Cerebellar cortex (tissue), 1 donor: ENCODE results near the gene NEDD9.

Source experiments
- DNase-seq: peaks from one replicate; pipeline ENCODE4 v3.0.0-alpha.2; 2015; ENCODE audit warnings: low spot score

Gene NEDD9

DNA sequence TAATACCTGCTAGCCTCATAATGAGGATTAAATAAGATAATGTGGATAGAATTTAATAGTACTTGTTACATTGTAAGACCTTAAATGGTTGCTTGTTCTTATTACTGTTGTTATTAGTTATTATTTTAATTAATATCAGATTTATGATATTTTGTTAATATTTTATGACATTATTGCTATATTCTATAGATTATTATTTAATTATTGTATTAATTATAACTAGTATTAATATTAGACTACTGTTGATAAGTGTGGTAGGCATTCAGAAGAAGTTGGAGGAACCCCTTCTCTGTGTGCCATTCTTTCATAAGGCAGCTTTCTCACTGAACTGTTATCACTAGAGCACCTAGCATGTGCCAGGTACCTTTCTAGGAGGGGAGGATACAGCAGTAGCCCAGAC lies 2.6 kb upstream of the NEDD9 start:
- no peak for DNase-seq

- DNase-seq, result peak; percentile 31
Measured at GRCh38 chr6:11233673-11234573, 1.5 kb upstream of the NEDD9 start.

GRCh38 chr6:11232770-11233626 lies 530 bp upstream of the NEDD9 start:
- no peak for DNase-seq

DNA sequence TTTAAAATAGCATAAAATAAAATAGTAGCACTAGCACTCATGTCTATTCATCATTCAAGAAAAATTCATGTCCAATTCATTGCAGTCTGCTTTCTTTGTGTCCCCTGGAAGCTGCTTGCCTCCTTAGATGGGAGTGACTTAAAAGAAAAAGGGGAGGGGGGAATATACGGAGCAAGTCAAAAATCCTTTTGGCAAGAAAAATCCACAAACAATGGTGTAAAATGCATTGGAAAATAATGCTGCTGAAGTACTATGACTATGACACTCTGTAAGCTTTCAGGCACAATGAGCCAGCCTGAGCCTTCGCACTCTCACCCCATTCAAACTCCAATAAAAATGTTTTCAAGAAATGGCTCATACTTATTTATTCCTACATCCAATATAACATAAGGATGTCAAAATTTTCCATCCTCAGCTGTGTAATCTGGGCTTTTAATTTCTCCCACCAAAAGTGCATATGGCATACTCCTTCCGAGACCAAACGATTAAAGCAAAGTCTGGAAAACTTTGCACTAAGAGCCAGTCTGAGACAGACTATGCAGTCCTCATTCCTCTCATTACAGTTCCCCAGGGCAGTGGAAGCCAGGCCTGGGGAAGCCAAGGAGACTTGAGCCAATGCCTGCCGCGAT lies 790 bp downstream of the NEDD9 start:
- peak; percentile 84 for DNase-seq

GRCh38 chr6:11231108-11231463 lies 1.4 kb downstream of the NEDD9 start:
- no peak for DNase-seq

DNA sequence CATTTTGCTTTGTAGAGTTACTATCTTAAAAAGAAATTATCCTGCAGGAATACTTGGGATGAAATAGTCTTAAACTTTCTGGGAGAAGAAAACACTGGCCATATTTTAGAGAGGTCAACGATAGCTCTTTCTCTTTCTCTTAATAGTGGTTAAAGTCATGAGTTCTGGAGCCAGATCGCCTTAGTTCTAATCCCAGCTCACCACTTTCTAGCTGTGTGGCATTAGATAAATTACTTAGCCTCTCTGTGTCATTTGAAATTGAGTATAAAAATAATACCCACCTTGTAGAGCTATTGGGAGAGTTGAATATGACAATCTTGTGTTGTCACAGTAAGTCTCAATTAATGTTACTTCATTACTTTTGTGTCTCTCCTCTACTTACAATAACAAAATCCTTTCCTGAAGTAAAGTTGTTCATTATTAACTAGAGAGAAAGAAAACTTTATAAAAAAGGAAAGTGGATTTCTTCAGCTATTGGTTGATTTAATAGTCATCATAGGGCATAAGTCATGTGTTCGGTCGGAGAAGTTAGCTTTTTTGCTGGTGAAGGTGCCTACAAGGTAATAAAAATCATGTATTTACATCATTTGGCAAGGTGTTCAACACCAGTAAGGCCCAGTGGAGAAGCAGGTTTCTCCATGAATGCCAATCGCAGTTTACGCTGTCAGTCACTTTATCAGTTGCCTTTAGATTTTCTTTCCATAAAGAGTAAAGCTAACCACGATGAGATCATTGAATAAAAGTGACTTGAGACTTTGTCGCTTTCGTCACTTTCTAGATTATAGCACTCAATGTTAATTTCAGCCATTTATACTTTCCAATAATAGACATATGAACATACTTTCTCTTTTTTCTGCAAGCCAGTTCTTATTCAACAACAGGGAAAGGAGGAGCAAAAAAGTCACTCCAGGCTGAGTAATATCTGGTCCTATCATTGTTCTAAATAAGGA lies 2.0 kb downstream of the NEDD9 start:
- no peak for DNase-seq

GRCh38 chr6:11229655-11230046 lies 2.8 kb downstream of the NEDD9 start:
- DNase-seq, result no peak

DNA sequence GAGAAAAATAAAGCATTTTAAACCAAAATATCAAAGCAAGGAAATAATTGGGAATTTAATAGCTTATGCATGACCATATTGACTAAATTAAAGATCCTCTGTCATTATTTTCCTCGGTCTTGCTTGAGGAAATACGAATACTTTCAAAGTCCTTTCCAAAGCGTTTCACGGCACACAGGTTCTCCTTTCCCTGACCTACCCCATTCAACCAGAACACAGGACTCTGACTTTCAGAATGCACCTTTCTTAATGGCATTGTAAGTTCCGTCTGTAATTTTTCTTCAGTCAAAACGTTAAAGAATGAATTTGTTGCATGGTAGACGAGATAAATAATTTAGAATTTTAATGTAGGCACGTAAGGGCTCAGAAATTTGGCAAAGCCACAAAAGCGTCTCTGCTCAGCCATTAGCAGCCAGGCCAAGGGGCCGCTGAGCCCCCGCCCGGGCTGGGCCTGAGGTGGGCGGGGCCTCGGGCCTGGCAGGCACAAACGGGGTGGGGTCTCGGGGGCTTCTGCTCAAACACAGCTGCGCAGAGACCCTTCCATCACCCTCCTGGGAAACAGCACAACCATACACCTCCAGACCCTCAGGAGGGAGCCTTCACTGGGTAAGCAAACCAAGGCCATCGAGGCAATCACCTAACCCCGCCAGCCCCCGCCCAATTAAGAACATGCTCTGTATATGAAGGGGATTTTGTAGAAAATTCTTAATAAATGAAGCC lies 3.4 kb downstream of the NEDD9 start:
- DNase-seq, result no peak

- DNase-seq, result no peak
Measured at GRCh38 chr6:11227698-11228097, 4.8 kb downstream of the NEDD9 start.

GRCh38 chr6:11226005-11226404 lies 6.5 kb downstream of the NEDD9 start:
- no peak for DNase-seq

DNA sequence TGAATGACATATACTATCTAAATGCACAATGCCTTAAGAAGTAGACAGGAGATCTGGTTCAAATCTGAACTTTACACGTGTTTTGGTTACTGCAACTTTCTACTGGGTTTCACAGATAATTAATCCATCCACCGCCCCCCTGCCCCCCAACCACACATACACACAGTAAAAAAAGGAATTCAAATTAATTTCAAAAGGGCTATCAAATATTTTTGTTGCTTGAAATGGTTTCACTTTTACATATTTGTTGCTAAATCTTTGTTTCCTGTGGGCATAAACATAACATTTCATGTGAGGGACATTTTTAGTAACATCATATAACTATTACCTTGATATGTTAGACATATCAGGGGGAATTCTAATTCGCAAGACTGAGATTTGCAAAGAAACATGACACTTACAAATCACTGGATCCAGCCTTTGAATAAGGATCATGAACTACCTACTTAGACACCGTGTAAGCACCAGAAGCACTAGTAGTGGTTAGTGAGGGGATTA lies 7.5 kb downstream of the NEDD9 start:
- no peak for DNase-seq

GRCh38 chr6:11224252-11224965 lies 8.1 kb downstream of the NEDD9 start:
- no peak for DNase-seq

DNA sequence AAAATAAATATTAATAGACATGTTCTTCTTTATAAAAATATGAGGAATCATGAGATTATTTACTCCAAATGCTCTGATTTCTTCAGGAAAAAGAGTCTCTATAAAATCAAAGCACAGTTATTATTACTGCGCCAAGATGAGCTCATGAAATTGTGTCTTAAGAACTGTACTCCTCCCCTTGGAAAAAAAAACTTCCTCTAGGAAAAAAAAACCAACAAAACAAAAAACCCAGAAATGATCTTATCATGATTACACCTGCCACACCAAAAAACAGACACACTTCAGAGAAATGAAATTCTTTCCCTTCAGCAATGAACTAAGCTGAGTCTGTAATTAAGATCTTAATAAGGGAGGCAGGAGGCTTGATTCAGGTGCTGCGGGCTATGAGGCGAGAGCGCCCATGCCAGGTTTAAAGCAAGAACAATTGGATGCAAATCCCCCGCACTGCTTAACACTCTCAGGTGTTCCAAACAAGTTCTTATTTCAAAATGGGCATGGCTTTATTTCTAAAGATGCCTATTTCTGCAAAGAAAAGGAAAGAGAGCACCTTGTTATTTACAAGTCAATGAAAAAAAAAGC lies 9.1 kb downstream of the NEDD9 start:
- DNase-seq, result no peak

DNA sequence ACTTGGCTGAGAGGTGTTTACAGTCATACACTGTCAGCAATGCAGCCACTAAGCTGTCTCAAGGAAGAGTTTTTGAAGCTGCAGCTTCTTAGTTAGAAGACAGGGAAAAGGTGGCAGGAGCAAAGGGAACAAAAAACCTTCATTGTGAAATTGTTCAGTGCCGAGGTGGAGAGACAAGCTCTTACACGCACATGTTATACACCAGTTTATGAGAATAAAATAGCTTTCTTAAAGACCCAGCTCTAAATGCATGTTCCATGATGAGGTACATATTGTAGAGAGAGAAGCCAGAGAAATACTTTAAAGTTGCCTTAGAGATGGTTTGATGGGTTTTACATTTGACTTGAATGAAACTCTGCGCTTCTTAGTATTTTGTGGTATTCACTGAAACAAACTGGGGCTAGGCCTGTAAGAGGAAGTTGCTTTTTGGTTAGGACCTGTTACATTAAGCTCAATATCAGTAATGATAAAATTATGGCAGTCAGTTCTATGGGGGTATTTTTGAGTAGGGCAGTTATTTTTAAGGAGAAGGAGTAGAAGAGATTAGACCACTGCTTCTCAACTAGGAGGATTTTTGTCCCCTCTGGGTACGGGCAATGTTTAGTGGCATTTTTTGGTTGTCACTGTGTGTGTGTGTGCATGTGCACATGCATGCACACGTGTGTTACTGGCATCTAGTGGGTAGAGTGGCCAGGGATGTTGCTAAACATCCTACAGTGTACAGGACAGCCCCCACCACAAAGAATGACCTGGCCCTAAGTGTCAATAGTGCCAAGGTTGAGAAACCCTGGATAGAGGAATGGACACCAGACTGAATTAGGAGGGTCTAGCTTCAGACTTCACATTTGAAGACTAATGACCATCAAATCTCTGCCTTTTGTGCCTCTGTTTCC lies 9.8 kb downstream of the NEDD9 start:
- DNase-seq, result no peak

- DNase-seq, result no peak
Measured at GRCh38 chr6:11221623-11222384, 10.7 kb downstream of the NEDD9 start.

GRCh38 chr6:11219400-11219834 lies 13.1 kb downstream of the NEDD9 start:
- no peak for DNase-seq

DNA sequence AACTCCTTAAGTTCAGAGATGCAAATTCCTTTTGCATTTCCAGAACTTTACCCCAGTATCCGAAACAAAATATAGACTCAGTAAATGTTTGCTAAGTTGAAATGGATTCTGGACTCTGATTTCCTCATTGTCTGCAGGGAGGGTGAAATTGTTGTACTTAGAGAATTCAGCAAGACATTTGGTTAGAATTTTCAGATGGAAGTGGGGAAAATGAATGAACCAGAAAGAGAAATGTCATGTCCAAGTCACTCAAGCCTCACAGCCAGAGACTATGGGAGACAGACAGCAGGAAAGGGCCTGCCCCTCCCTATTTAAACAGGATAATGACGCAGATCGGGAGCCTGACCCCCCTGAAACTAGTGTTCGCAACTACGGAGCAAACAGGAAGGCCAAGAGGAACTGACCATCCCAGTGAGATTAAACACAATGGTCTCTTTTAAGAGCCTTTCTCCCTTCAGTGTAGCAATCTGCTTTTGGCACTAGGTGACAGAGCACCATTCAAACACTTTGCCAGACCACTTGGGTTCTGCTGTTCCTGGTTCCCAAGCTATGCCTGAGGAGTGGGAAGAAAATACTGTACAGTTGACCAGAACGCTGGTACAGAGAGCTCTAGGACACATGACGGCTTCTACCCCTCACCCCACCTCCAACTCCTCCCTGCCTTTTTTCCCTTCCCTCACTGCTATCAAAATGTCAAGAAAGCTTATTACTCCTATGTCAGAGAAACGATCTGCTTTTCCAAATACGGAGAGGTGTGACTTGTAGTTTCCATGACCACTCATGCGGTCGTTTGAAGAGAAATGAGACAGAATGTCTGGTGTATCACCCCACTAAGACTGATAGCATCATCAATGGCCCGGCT lies 13.7 kb downstream of the NEDD9 start:
- DNase-seq, result no peak
